Measurements from ENCODE around the gene CORIN. TPM values are rescaled to one million over a fixed set of nuclear protein-coding genes. Genes with fewer than 3 reads are reported as not detected.

Gene CORIN
- total and polyA plus RNA-seq, 2 donors (not counting 1 experiment from before 2014, with no cell fraction given): 0.25 TPM; not detected in 1

DNA sequence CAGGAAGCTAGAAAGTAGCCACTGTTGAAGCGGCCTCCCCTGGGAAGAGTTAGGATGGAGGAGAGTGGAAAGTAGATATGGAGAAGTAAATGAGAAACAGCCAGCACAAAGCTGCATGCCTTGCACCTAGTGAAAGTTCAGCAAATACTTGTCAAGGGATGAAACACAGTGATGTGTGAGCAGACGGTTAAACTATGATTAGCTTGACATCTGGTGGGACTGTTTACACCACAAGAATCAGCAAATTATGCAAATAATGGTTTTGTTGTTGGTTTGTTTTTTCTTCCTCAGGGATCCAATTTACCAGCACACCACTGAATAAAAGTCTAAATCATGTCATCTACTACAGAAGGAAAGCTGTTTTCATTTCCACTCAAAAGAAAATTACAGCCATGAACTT lies 87.1 kb downstream of the CORIN start:
- no peak overlapping the region for H3K4me3 ChIP-seq (ENCODE audit: control extremely low read depth in 1 of 5, extremely low read depth in 1 of 5, insufficient read depth in 1 of 5, low read depth in 2 of 5, low read length in 4 of 5)
- no peak overlapping the region for H3K4me2 ChIP-seq (replicated peaks; ENCODE audit: low read depth, low read length, poor library complexity, severe bottlenecking)
- H3K79me2 ChIP-seq (ENCODE audit: control insufficient read depth, insufficient read depth, low read length): no peaks in the 10 kb centered on the region
- Mint-ChIP-seq H3K27ac (no peak overlapping the region), H3K27me3 (peaks cover 16% of the 10 kb centered on the region), H3K4me1 (no peaks in the 10 kb centered on the region), H3K9me3 (ENCODE audit: insufficient read depth) (peaks cover 8% of the 10 kb centered on the region), H3K4me3 (no peak overlapping the region)
- H4K20me1 ChIP-seq (ENCODE audit: control insufficient read depth, insufficient read depth, low read length, poor library complexity, severe bottlenecking): no peaks in the 10 kb centered on the region
- H3K36me3 ChIP-seq (replicated peaks in 1 of 2; ENCODE audit: control extremely low read depth in 1 of 2, control insufficient read depth in 1 of 2, extremely low read depth in 1 of 2, insufficient read depth in 2 of 2, low read length in 1 of 2): no peaks in the 10 kb centered on the region
- DNase-seq: no peak
- no peak overlapping the region for H2AFZ ChIP-seq (ENCODE audit: insufficient read depth, low read depth, low read length, poor library complexity, severe bottlenecking)
- peaks cover 0 to under 1% (median 0%) of the 10 kb centered on the region in 4 experiments for H3K27me3 ChIP-seq (replicated peaks in 1 of 4; ENCODE audit: control extremely low read depth in 1 of 4, control insufficient read depth in 3 of 4, insufficient read depth in 4 of 4, low read length in 3 of 4)
- WGBS (ENCODE audit: insufficient coverage): 100% methylated on average over 1 of the region's 2 CpGs
- no peaks in the 10 kb centered on the region for H3K9me3 ChIP-seq (ENCODE audit: control extremely low read depth in 1 of 3, control insufficient read depth in 2 of 3, insufficient read depth in 1 of 3, low read length in 2 of 3)
- POLR2A ChIA-PET: no interaction called here
- intact Hi-C loops (cut with micrococcal nuclease): no loop called here
- no peak overlapping the region for H3K27ac ChIP-seq (ENCODE audit: low read length in 2 of 2)
- no peak for ATAC-seq (ENCODE audit: low read depth)
- no peak overlapping the region for H3K9ac ChIP-seq (ENCODE audit: low read length)
- CTCF ChIA-PET: no interaction called here
- H3K4me1 ChIP-seq (ENCODE audit: control insufficient read depth in 2 of 2, insufficient read depth in 2 of 2, low read length in 2 of 2): no peaks in the 10 kb centered on the region
- TF ChIP-seq, protein P1, sequence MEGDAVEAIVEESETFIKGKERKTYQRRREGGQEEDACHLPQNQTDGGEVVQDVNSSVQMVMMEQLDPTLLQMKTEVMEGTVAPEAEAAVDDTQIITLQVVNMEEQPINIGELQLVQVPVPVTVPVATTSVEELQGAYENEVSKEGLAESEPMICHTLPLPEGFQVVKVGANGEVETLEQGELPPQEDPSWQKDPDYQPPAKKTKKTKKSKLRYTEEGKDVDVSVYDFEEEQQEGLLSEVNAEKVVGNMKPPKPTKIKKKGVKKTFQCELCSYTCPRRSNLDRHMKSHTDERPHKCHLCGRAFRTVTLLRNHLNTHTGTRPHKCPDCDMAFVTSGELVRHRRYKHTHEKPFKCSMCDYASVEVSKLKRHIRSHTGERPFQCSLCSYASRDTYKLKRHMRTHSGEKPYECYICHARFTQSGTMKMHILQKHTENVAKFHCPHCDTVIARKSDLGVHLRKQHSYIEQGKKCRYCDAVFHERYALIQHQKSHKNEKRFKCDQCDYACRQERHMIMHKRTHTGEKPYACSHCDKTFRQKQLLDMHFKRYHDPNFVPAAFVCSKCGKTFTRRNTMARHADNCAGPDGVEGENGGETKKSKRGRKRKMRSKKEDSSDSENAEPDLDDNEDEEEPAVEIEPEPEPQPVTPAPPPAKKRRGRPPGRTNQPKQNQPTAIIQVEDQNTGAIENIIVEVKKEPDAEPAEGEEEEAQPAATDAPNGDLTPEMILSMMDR (IDR thresholded peaks at IDR 0.05): no peak
- TF ChIP-seq EZH2 (IDR thresholded peaks at IDR 0.05; ENCODE audit: borderline replicate concordance, insufficient read depth, low read depth, low read length, poor library complexity, severe bottlenecking): no peak

GRCh38 chr4:47749858-47750257 lies 88.0 kb downstream of the CORIN start:
- H3K4me1 Mint-ChIP-seq: no peaks in the 10 kb centered on the region
- ATAC-seq (ENCODE audit: low read depth): no peak
- intact Hi-C loops (cut with micrococcal nuclease): no loop called here
- peaks cover 16% of the 10 kb centered on the region for H3K27me3 Mint-ChIP-seq
- CTCF ChIA-PET: no interaction called here
- no peak overlapping the region for H3K4me3 Mint-ChIP-seq
- no peak overlapping the region for H3K27ac Mint-ChIP-seq
- Histone ChIP-seq H2AFZ (ENCODE audit: insufficient read depth, low read depth, low read length, poor library complexity, severe bottlenecking) (no peak overlapping the region), H3K9ac (ENCODE audit: low read length) (no peak overlapping the region), H4K20me1 (ENCODE audit: control insufficient read depth, insufficient read depth, low read length, poor library complexity, severe bottlenecking) (no peaks in the 10 kb centered on the region), H3K4me1 (ENCODE audit: control insufficient read depth in 2 of 2, insufficient read depth in 2 of 2, low read length in 2 of 2) (no peaks in the 10 kb centered on the region), H3K79me2 (ENCODE audit: control insufficient read depth, insufficient read depth, low read length) (no peaks in the 10 kb centered on the region), H3K36me3 (replicated peaks in 1 of 2; ENCODE audit: control extremely low read depth in 1 of 2, control insufficient read depth in 1 of 2, extremely low read depth in 1 of 2, insufficient read depth in 2 of 2, low read length in 1 of 2) (no peaks in the 10 kb centered on the region), H3K4me3 (ENCODE audit: control extremely low read depth in 1 of 5, extremely low read depth in 1 of 5, insufficient read depth in 1 of 5, low read depth in 2 of 5, low read length in 4 of 5) (no peak overlapping the region), H3K9me3 (ENCODE audit: control extremely low read depth in 1 of 3, control insufficient read depth in 2 of 3, insufficient read depth in 1 of 3, low read length in 2 of 3) (no peaks in the 10 kb centered on the region), H3K4me2 (replicated peaks; ENCODE audit: low read depth, low read length, poor library complexity, severe bottlenecking) (no peak overlapping the region), H3K27ac (ENCODE audit: low read length in 2 of 2) (no peak overlapping the region), H3K27me3 (replicated peaks in 1 of 4; ENCODE audit: control extremely low read depth in 1 of 4, control insufficient read depth in 3 of 4, insufficient read depth in 4 of 4, low read length in 3 of 4) (no peaks in the 10 kb centered on the region)
- DNase-seq: no peak
- POLR2A ChIA-PET: no interaction called here
- no CpG with 5 or more reads among the region's 4 CpGs for WGBS (ENCODE audit: insufficient coverage)
- H3K9me3 Mint-ChIP-seq (ENCODE audit: insufficient read depth): peaks cover 8% of the 10 kb centered on the region
- TF ChIP-seq EZH2 (IDR thresholded peaks at IDR 0.05; ENCODE audit: borderline replicate concordance, insufficient read depth, low read depth, low read length, poor library complexity, severe bottlenecking): no peak

Data from B cell (primary cell).